ENCODE results near the gene RCBTB2.
"Not testable (repeated sequence)": the region's sequence is repeated elsewhere in the genome, so short reads cannot be mapped to it uniquely, and the experiment has no call there.

The RCBTB2 gene

GRCh38 chr13:48457578-48458242 lies 75.2 kb downstream of the RCBTB2 start:
- Histone ChIP-seq H3K36me3 (ENCODE audit: control insufficient read depth, low read depth, low read length) (no peaks in the 10 kb centered on the region), H3K27ac (ENCODE audit: low read length) (no peak overlapping the region), H3K4me3 (ENCODE audit: low read length) (no peak overlapping the region), H3K9me3 (ENCODE audit: control insufficient read depth, low read depth, low read length) (no peaks in the 10 kb centered on the region), H3K4me1 (ENCODE audit: control insufficient read depth, low read depth, low read length) (no peaks in the 10 kb centered on the region), H3K9ac (ENCODE audit: low read length) (no peak overlapping the region), H3K27me3 (ENCODE audit: control insufficient read depth, insufficient read depth, low read length) (no peaks in the 10 kb centered on the region)

GRCh38 chr13:48456546-48456945 lies 76.3 kb downstream of the RCBTB2 start:
- no peak overlapping the region for H3K4me3 ChIP-seq (ENCODE audit: low read length)
- no peaks in the 10 kb centered on the region for H3K9me3 ChIP-seq (ENCODE audit: control insufficient read depth, low read depth, low read length)
- no peak overlapping the region for H3K27ac ChIP-seq (ENCODE audit: low read length)
- H3K4me1 ChIP-seq (ENCODE audit: control insufficient read depth, low read depth, low read length) = no peaks in the 10 kb centered on the region
- H3K36me3 ChIP-seq (ENCODE audit: control insufficient read depth, low read depth, low read length) = no peaks in the 10 kb centered on the region
- no peaks in the 10 kb centered on the region for H3K27me3 ChIP-seq (ENCODE audit: control insufficient read depth, insufficient read depth, low read length)
- no peak overlapping the region for H3K9ac ChIP-seq (ENCODE audit: low read length)

GRCh38 chr13:48451196-48451595 lies 81.7 kb downstream of the RCBTB2 start:
- not testable (repeated sequence) for H3K4me3 ChIP-seq (ENCODE audit: low read length); H3K9me3 ChIP-seq (ENCODE audit: control insufficient read depth, low read depth, low read length); H3K27ac ChIP-seq (ENCODE audit: low read length); H3K27me3 ChIP-seq (ENCODE audit: control insufficient read depth, insufficient read depth, low read length); H3K36me3 ChIP-seq (ENCODE audit: control insufficient read depth, low read depth, low read length); H3K9ac ChIP-seq (ENCODE audit: low read length); H3K4me1 ChIP-seq (ENCODE audit: control insufficient read depth, low read depth, low read length)

- H3K4me1 ChIP-seq (ENCODE audit: control insufficient read depth, low read depth, low read length) = no peaks in the 10 kb centered on the region
- no peaks in the 10 kb centered on the region for H3K36me3 ChIP-seq (ENCODE audit: control insufficient read depth, low read depth, low read length)
- H3K9ac ChIP-seq (ENCODE audit: low read length) = no peak overlapping the region
- H3K27ac ChIP-seq (ENCODE audit: low read length) = no peak overlapping the region
- H3K27me3 ChIP-seq (ENCODE audit: control insufficient read depth, insufficient read depth, low read length) = no peaks in the 10 kb centered on the region
- no peaks in the 10 kb centered on the region for H3K9me3 ChIP-seq (ENCODE audit: control insufficient read depth, low read depth, low read length)
- H3K4me3 ChIP-seq (ENCODE audit: low read length) = no peak overlapping the region
These were observed 83.2 kb downstream of the RCBTB2 start for GRCh38 chr13:48449656-48450055.

GRCh38 chr13:48448959-48449614 lies 83.8 kb downstream of the RCBTB2 start:
- Histone ChIP-seq H3K27me3 (ENCODE audit: control insufficient read depth, insufficient read depth, low read length) (no peaks in the 10 kb centered on the region), H3K4me1 (ENCODE audit: control insufficient read depth, low read depth, low read length) (no peaks in the 10 kb centered on the region), H3K36me3 (ENCODE audit: control insufficient read depth, low read depth, low read length) (no peaks in the 10 kb centered on the region), H3K9ac (ENCODE audit: low read length) (no peak overlapping the region), H3K27ac (ENCODE audit: low read length) (no peak overlapping the region), H3K9me3 (ENCODE audit: control insufficient read depth, low read depth, low read length) (no peaks in the 10 kb centered on the region), H3K4me3 (ENCODE audit: low read length) (no peak overlapping the region)

- Histone ChIP-seq H3K4me3 (ENCODE audit: low read length) (no peak overlapping the region), H3K9ac (ENCODE audit: low read length) (no peak overlapping the region), H3K27ac (ENCODE audit: low read length) (no peak overlapping the region), H3K27me3 (ENCODE audit: control insufficient read depth, insufficient read depth, low read length) (no peaks in the 10 kb centered on the region), H3K9me3 (ENCODE audit: control insufficient read depth, low read depth, low read length) (no peaks in the 10 kb centered on the region), H3K36me3 (ENCODE audit: control insufficient read depth, low read depth, low read length) (no peaks in the 10 kb centered on the region), H3K4me1 (ENCODE audit: control insufficient read depth, low read depth, low read length) (no peaks in the 10 kb centered on the region)
These were observed 84.5 kb downstream of the RCBTB2 start for GRCh38 chr13:48448285-48448958.

GRCh38 chr13:48446464-48446863 lies 86.4 kb downstream of the RCBTB2 start:
- H3K36me3 ChIP-seq (ENCODE audit: control insufficient read depth, low read depth, low read length) = no peaks in the 10 kb centered on the region
- no peak overlapping the region for H3K9ac ChIP-seq (ENCODE audit: low read length)
- H3K4me3 ChIP-seq (ENCODE audit: low read length) = no peak overlapping the region
- no peaks in the 10 kb centered on the region for H3K4me1 ChIP-seq (ENCODE audit: control insufficient read depth, low read depth, low read length)
- no peaks in the 10 kb centered on the region for H3K9me3 ChIP-seq (ENCODE audit: control insufficient read depth, low read depth, low read length)
- H3K27me3 ChIP-seq (ENCODE audit: control insufficient read depth, insufficient read depth, low read length) = no peaks in the 10 kb centered on the region
- H3K27ac ChIP-seq (ENCODE audit: low read length) = no peak overlapping the region

GRCh38 chr13:48443442-48444208 lies 89.3 kb downstream of the RCBTB2 start:
- H3K9me3 ChIP-seq (ENCODE audit: control insufficient read depth, low read depth, low read length) = no peaks in the 10 kb centered on the region
- H3K4me1 ChIP-seq (ENCODE audit: control insufficient read depth, low read depth, low read length) = no peaks in the 10 kb centered on the region
- H3K27me3 ChIP-seq (ENCODE audit: control insufficient read depth, insufficient read depth, low read length) = no peaks in the 10 kb centered on the region
- no peak overlapping the region for H3K9ac ChIP-seq (ENCODE audit: low read length)
- no peaks in the 10 kb centered on the region for H3K36me3 ChIP-seq (ENCODE audit: control insufficient read depth, low read depth, low read length)
- no peak overlapping the region for H3K27ac ChIP-seq (ENCODE audit: low read length)
- no peak overlapping the region for H3K4me3 ChIP-seq (ENCODE audit: low read length)
